Naive B cell (primary cell): Measurements from ENCODE around the gene GTF2H2. TPM values are rescaled to one million over a fixed set of nuclear protein-coding genes. Genes with fewer than 3 reads are reported as not detected.
"Not testable (repeated sequence)": the region's sequence is repeated elsewhere in the genome, so short reads cannot be mapped to it uniquely, and the experiment has no call there.

Experiments
- ATAC-seq, 2 donors: fragments of 150-1000 bp; cut with Tn5 transposase; 2 replicates each; pipeline ENCODE4 v1.10.0; 2021; ENCODE audit warnings: low read depth in 2 of 2, mild to moderate bottlenecking in 2 of 2, moderate library complexity in 2 of 2
- DNase-seq: peaks from one replicate; pipeline ENCODE4 v3.0.0; 2022
- H3K27ac Mint-ChIP-seq, 6 donors: one replicate each; pipeline ENCODE4 v1.8.0; 2020 to 2022; ENCODE audit warnings: mild to moderate bottlenecking in 6 of 6, mixed read lengths in 6 of 6, moderate library complexity in 5 of 6, inconsistent platforms in 2 of 6
- H3K27me3 Mint-ChIP-seq, 3 donors: one replicate each; pipeline ENCODE4 v1.8.0; 2021 to 2022; ENCODE audit warnings: mixed read lengths in 3 of 3, mild to moderate bottlenecking in 1 of 3
- H3K36me3 Mint-ChIP-seq, 2 donors: one replicate each; pipeline ENCODE4 v1.8.0; 2020 to 2022; ENCODE audit warnings: mixed read lengths in 2 of 2, inconsistent platforms in 1 of 2, mild to moderate bottlenecking in 1 of 2
- H3K4me1 Mint-ChIP-seq, 3 donors: one replicate each; pipeline ENCODE4 v1.8.0; 2020 to 2022; ENCODE audit warnings: mixed read lengths in 3 of 3, inconsistent platforms in 1 of 3, mild to moderate bottlenecking in 1 of 3, moderate library complexity in 1 of 3
- H3K4me3 Mint-ChIP-seq, 8 donors: one replicate each; pipeline ENCODE4 v1.8.0; 2020 to 2022; ENCODE audit warnings: mild to moderate bottlenecking in 8 of 8, mixed read lengths in 8 of 8, moderate library complexity in 8 of 8, inconsistent platforms in 2 of 8
- H3K9me3 Mint-ChIP-seq, 7 donors: one replicate each; pipeline ENCODE4 v1.8.0; 2020 to 2022; ENCODE audit warnings: mixed read lengths in 7 of 7, mild to moderate bottlenecking in 5 of 7, inconsistent platforms in 2 of 7, moderate library complexity in 1 of 7
- polyA plus RNA-seq, 6 donors: library from polyadenylated mRNA; unstranded; fragments of 300-500 nt; fragmentation: Illumina TruSeq; gene quantifications; one replicate each; pipeline ENCODE4 v1.2.3, GENCODE V29; 2021; ENCODE audit warnings: low read depth in 6 of 6

GTF2H2 gene
- polyA plus RNA-seq, 6 donors from 2014 or later = 6.4 to 19.1 (median 10.0) TPM

- H3K4me3 Mint-ChIP-seq, H3K4me1 Mint-ChIP-seq, H3K27ac Mint-ChIP-seq, ATAC-seq, H3K9me3 Mint-ChIP-seq, H3K27me3 Mint-ChIP-seq, H3K36me3 Mint-ChIP-seq, DNase-seq: not testable (repeated sequence)
Measured at GRCh38 chr5:71044128-71044527, 23.3 kb downstream of the GTF2H2 start.

- H3K4me1 Mint-ChIP-seq, H3K27ac Mint-ChIP-seq, H3K4me3 Mint-ChIP-seq, ATAC-seq, DNase-seq, H3K36me3 Mint-ChIP-seq, H3K27me3 Mint-ChIP-seq, H3K9me3 Mint-ChIP-seq: not testable (repeated sequence)
Measured at GRCh38 chr5:71031046-71031776, 36.3 kb downstream of the GTF2H2 start.

- not testable (repeated sequence) for H3K4me3 Mint-ChIP-seq, H3K27ac Mint-ChIP-seq, H3K4me1 Mint-ChIP-seq, H3K27me3 Mint-ChIP-seq, H3K9me3 Mint-ChIP-seq, DNase-seq, H3K36me3 Mint-ChIP-seq
- ATAC-seq = peak in 1 of 2 donors; percentile 23
Measured at GRCh38 chr5:71025289-71025953, 42.1 kb downstream of the GTF2H2 start, which contains the start of gene NAIP. TSS of gene NAIP (minus strand) at chr5:71025339. CDS start at chr5:71012915, 12,424 bp downstream.

GRCh38 chr5:71020643-71021042, 46.8 kb downstream of the GTF2H2 start:
- not testable (repeated sequence) for H3K4me3 Mint-ChIP-seq, H3K9me3 Mint-ChIP-seq

GRCh38 chr5:71018376-71019005, 49.0 kb downstream of the GTF2H2 start:
- not testable (repeated sequence) for H3K4me1 Mint-ChIP-seq, H3K9me3 Mint-ChIP-seq, H3K36me3 Mint-ChIP-seq, H3K4me3 Mint-ChIP-seq, H3K27ac Mint-ChIP-seq, DNase-seq, H3K27me3 Mint-ChIP-seq
- ATAC-seq = peak in 1 of 2 donors; percentile 55

More at GRCh38 chr5:71020643-71021042, 46.8 kb downstream of the GTF2H2 start:
- H3K36me3 Mint-ChIP-seq, DNase-seq, ATAC-seq, H3K27me3 Mint-ChIP-seq, H3K4me1 Mint-ChIP-seq, H3K27ac Mint-ChIP-seq: not testable (repeated sequence)

- H3K4me1 Mint-ChIP-seq = no peaks in the 10 kb centered on the region
- no peak overlapping the region for H3K4me3 Mint-ChIP-seq
- H3K9me3 Mint-ChIP-seq = no peaks in the 10 kb centered on the region
- ATAC-seq = no peak
- no peaks in the 10 kb centered on the region for H3K27me3 Mint-ChIP-seq
- no peak overlapping the region for H3K27ac Mint-ChIP-seq
- no peak for DNase-seq
- peaks cover 0 to 4% of the 10 kb centered on the region in 2 donors for H3K36me3 Mint-ChIP-seq
Measured at GRCh38 chr5:71014176-71014575, 53.3 kb downstream of the GTF2H2 start.

- peaks cover 0 to 4% of the 10 kb centered on the region in 2 donors for H3K36me3 Mint-ChIP-seq
- H3K4me1 Mint-ChIP-seq = no peaks in the 10 kb centered on the region
Measured at GRCh38 chr5:71013575-71013974, 53.9 kb downstream of the GTF2H2 start.

GRCh38 chr5:71011194-71011792, 56.2 kb downstream of the GTF2H2 start:
- Mint-ChIP-seq H3K36me3 (peaks cover 0 to 4% of the 10 kb centered on the region in 2 donors), H3K4me3 (no peak overlapping the region), H3K9me3 (no peaks in the 10 kb centered on the region), H3K27me3 (no peaks in the 10 kb centered on the region), H3K4me1 (no peaks in the 10 kb centered on the region), H3K27ac (no peak overlapping the region)
- ATAC-seq = no peak
- no peak for DNase-seq

More at GRCh38 chr5:71013575-71013974, 53.9 kb downstream of the GTF2H2 start:
- DNase-seq = no peak
- no peaks in the 10 kb centered on the region for H3K9me3 Mint-ChIP-seq
- H3K27ac Mint-ChIP-seq = no peak overlapping the region
- ATAC-seq = no peak
- no peaks in the 10 kb centered on the region for H3K27me3 Mint-ChIP-seq
- H3K4me3 Mint-ChIP-seq = no peak overlapping the region

- H3K4me3 Mint-ChIP-seq, H3K27ac Mint-ChIP-seq, H3K36me3 Mint-ChIP-seq, DNase-seq, H3K27me3 Mint-ChIP-seq, ATAC-seq, H3K9me3 Mint-ChIP-seq, H3K4me1 Mint-ChIP-seq: not testable (repeated sequence)
Measured at GRCh38 chr5:71006983-71007382, 60.5 kb downstream of the GTF2H2 start.

Other genes with a start within 250 kb of the GTF2H2 start
- 10 to 100 TPM in 1 of 6 donors, 1 to 10 TPM in 5; 2.1 to 12.3 (median 4.5) TPM for gene SERF1A, start 167.0 kb downstream of the GTF2H2 start, polyA plus RNA-seq
- 10 to 100 TPM; 26.1 to 46.5 (median 32.9) TPM for gene SMN1, start 142.6 kb downstream of the GTF2H2 start, polyA plus RNA-seq
- 1 to 10 TPM; 1.2 to 3.3 (median 2.1) TPM for gene NAIP, start 42.3 kb downstream of the GTF2H2 start, polyA plus RNA-seq